Lower lobe of right lung (tissue), 2 donors: Measurements from ENCODE around the gene RASSF7. TPM values are rescaled to one million over a fixed set of nuclear protein-coding genes. Genes with fewer than 3 reads are reported as not detected.
A peak's percentile ranks its signal among the peaks of the same experiment; 100 is the strongest.

Experiments
- ATAC-seq, 2 donors: fragments of 200-7000 bp; cut with Tn5 transposase; one replicate each; pipeline ENCODE4 v1.9.1; 2020 to 2022; ENCODE audit warnings: mild to moderate bottlenecking in 2 of 2, moderate library complexity in 2 of 2
- DNase-seq: peaks from one replicate; pipeline ENCODE4 v3.0.0-alpha.2; 2020
- H3K27ac ChIP-seq: fragments of 200-600 bp; one replicate; pipeline ENCODE4 v1.8.0; 2022
- H3K27me3 ChIP-seq: fragments of 200-600 bp; one replicate; pipeline ENCODE4 v1.8.0; 2022; ENCODE audit warnings: low read depth
- H3K36me3 ChIP-seq: fragments of 200-600 bp; one replicate; pipeline ENCODE4 v1.8.0; 2022; ENCODE audit warnings: mild to moderate bottlenecking
- H3K4me1 ChIP-seq: fragments of 200-600 bp; one replicate; pipeline ENCODE4 v1.8.0; 2022
- H3K4me3 ChIP-seq: fragments of 200-600 bp; one replicate; pipeline ENCODE4 v1.8.0; 2022; ENCODE audit warnings: mild to moderate bottlenecking
- H3K9me3 ChIP-seq: fragments of 200-600 bp; one replicate; pipeline ENCODE4 v1.8.0; 2022
- CTCF ChIP-seq: fragments of 200-600 bp; IDR thresholded peaks from one replicate; pipeline ENCODE4 v1.8.0; 2022; ENCODE audit warnings: antibody characterized with exemption, mild to moderate bottlenecking
- intact Hi-C: fragments of 100-400 bp; cut with DNase I; formaldehyde crosslinking; loops from one replicate; pipeline ENCODE4 v1.11.0; 2022
- total RNA-seq: library from RNA; stranded (reverse); fragmentation: NEBNext Ultra II Directional; extraction: Animal tissue kit (Norgen Biotek cat#: 25700); gene quantifications from one replicate; pipeline ENCODE4 v1.2.1, GENCODE V29; 2021
- donor health status: DM: no; HTN: yes; CAD: no; lungs with severe emphysema.

The RASSF7 gene
- total RNA-seq, 1 donor from 2014 or later, result 71.5 TPM

- Histone ChIP-seq H3K27ac (no peak overlapping the region), H3K36me3 (peaks cover 98% of the 10 kb centered on the region), H3K27me3 (no peaks in the 10 kb centered on the region), H3K4me3 (no peak overlapping the region), H3K4me1 (peaks cover 23% of the 10 kb centered on the region), H3K9me3 (no peaks in the 10 kb centered on the region)
- intact Hi-C loops, result no loop called here
- DNase-seq (no peak), ATAC-seq (no peak)
- TF ChIP-seq CTCF, result no peak
These were observed 49.5 kb downstream of the RASSF7 start for GRCh38 chr11:610146-610801.

DNA sequence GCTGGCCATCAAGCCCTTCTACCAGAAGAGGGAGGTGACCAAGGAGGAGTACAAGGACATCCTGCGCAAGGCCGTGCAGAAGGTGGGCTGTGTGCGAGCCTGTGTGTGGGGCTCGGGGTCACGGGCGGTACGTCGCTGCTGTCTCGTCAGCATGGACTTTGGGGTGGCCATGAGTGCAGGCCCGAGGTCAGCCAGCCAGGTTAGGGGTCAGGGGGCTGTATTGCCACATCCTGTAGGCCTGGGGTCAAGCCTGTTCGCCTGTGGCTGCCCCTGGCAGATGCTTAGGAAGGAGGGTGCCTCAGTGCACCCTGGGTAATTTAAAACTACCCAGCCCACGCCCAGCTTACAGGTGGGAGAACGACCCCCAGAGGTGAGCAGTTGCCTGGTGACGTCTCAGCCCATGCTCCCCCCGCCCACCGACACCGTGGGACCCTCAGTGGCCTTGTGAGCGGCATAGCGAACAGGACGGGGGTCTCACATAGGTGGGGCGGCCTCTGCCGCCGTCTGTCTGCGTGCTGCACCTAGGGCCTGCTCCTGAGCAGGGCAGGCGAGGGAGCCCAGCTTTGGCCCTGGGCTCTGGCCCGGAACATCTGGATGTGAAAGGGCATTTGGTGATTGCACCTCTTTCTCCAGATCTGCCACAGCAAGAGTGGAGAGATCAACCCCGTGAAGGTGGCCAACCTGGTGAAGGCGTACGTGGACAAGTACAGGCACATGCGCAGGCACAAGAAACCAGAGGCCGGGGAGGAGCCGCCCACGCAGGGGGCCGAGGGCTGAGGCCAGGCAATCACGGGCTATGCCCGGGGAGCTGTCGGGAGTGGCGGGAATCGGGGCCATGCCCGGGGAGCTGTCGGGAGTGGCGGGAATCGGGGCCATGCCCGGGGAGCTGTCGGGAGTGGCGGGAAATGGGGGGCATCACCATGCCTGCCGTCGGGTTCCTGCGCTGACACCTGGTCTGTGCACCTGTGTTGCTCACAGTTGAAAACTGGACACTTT, 50.5 kb downstream of the RASSF7 start:
- no peak for ATAC-seq
- Histone ChIP-seq H3K36me3 (peaks cover 89% of the 10 kb centered on the region), H3K4me3 (no peak overlapping the region), H3K4me1 (peaks cover 26% of the 10 kb centered on the region), H3K9me3 (no peaks in the 10 kb centered on the region), H3K27ac (no peak overlapping the region), H3K27me3 (no peaks in the 10 kb centered on the region)
- DNase-seq, result no peak
- intact Hi-C loops, result no loop called here
- no peak for TF ChIP-seq CTCF

- no peak overlapping the region for H3K4me3 ChIP-seq
- no peak for ATAC-seq
- DNase-seq, result no peak
- intact Hi-C loops, result no loop called here
- no peaks in the 10 kb centered on the region for H3K27me3 ChIP-seq
- no peak for TF ChIP-seq CTCF
- peaks cover 78% of the 10 kb centered on the region for H3K36me3 ChIP-seq
- H3K27ac ChIP-seq, result no peak overlapping the region
- H3K4me1 ChIP-seq, result peaks cover 34% of the 10 kb centered on the region
- H3K9me3 ChIP-seq, result no peaks in the 10 kb centered on the region
These were observed 51.6 kb downstream of the RASSF7 start for GRCh38 chr11:612201-612960.

DNA sequence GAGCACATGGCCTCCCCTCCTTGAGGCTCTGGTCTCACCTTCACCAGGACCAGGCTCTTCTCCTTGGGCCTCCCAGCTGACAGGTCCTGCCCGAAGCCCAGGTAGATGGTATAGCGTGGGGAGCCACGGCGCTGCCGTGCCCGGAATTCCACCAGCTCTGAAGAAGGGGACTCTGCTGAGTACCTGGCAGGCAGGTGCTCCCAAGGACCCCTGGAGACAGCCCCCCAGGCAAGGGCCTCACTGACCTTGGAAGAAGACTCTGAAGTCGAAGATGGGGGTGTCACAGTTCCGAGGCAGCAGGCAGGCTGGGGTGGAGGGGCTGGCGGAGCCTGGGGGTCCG, 52.2 kb downstream of the RASSF7 start:
- intact Hi-C loops, result no loop called here

More for the DNA sequence above, 52.2 kb downstream of the RASSF7 start:
- TF ChIP-seq CTCF, result no peak
- Histone ChIP-seq H3K4me1 (peaks cover 34% of the 10 kb centered on the region), H3K9me3 (no peaks in the 10 kb centered on the region), H3K27ac (peak overlapping the region; percentile 56), H3K36me3 (peaks cover 73% of the 10 kb centered on the region), H3K27me3 (no peaks in the 10 kb centered on the region), H3K4me3 (no peak overlapping the region)
- ATAC-seq (no peak), DNase-seq (no peak)
